Smooth muscle cell (in vitro differentiated cells): ENCODE results near the gene DUOX1. TPM values are rescaled to one million over a fixed set of nuclear protein-coding genes. Genes with fewer than 3 reads are reported as not detected.

ENCODE experiments used
- DNase-seq: peaks from one replicate; lab custom pipeline; 2025; ENCODE audit not compliant: unreplicated experiment; lab: John Stamatoyannopoulos, UW
- H2AFZ ChIP-seq: fragments of 200-600 bp; sonication (generic); 2 replicates; pipeline ENCODE4 v1.6.0; 2016; ENCODE audit warnings: antibody characterized with exemption, low read depth, mild to moderate bottlenecking
- H3F3A ChIP-seq: fragments of 200-600 bp; sonication (generic); 2 replicates; pipeline ENCODE4 v1.6.0; 2017; ENCODE audit warnings: antibody characterized with exemption, low read depth
- H3K27ac ChIP-seq: fragments of 200-600 bp; sonication (generic); 2 replicates; pipeline ENCODE4 v1.5.1; 2016; ENCODE audit warnings: low read depth, mild to moderate bottlenecking
- H3K27me3 ChIP-seq: fragments of 200-600 bp; sonication (generic); 2 replicates; pipeline ENCODE4 v1.6.1; 2016; ENCODE audit warnings: low read depth, mild to moderate bottlenecking
- H3K36me3 ChIP-seq: fragments of 200-600 bp; sonication (generic); 2 replicates; pipeline ENCODE4 v1.5.1; 2016; ENCODE audit warnings: low read depth
- H3K4me1 ChIP-seq: fragments of 200-600 bp; sonication (generic); 2 replicates; pipeline ENCODE4 v1.5.1; 2016; ENCODE audit warnings: low read depth
- H3K4me2 ChIP-seq: fragments of 200-600 bp; sonication (generic); 2 replicates; pipeline ENCODE4 v1.6.0; 2016; ENCODE audit warnings: mild to moderate bottlenecking
- H3K4me3 ChIP-seq: fragments of 200-600 bp; sonication (generic); 2 replicates; pipeline ENCODE4 v1.5.1; 2016; ENCODE audit warnings: mild to moderate bottlenecking
- H3K79me2 ChIP-seq: fragments of 200-600 bp; sonication (generic); 2 replicates; pipeline ENCODE4 v1.6.0; 2016; ENCODE audit warnings: low read depth, mild to moderate bottlenecking
- H3K9ac ChIP-seq: fragments of 200-600 bp; sonication (generic); 2 replicates; pipeline ENCODE4 v1.6.0; 2016; ENCODE audit warnings: low read depth
- H3K9me3 ChIP-seq: fragments of 200-600 bp; sonication (generic); replicated peaks from 2 replicates; pipeline ENCODE4 v1.5.1; 2016; ENCODE audit warnings: low read depth
- H4K20me1 ChIP-seq: fragments of 200-600 bp; sonication (generic); 2 replicates; pipeline ENCODE4 v1.6.0; 2016; ENCODE audit warnings: low read depth
- CTCF ChIP-seq: fragments of 200-600 bp; sonication (generic); IDR thresholded peaks from 2 replicates; pipeline ENCODE4 v1.5.1; 2017; ENCODE audit warnings: borderline replicate concordance, mild to moderate bottlenecking, antibody characterized with exemption; ENCODE audit not compliant: insufficient read depth, poor library complexity, severe bottlenecking
- WGBS: methylation state at CpG from one replicate; pipeline ENCODE4 v1.1.7; 2016; ENCODE audit warnings: low lambda C conversion rate; 5-methylcytosine and 5-hydroxymethylcytosine counted together
- polyA plus RNA-seq: library from polyadenylated mRNA; unstranded; fragments of >200 nt; fragmentation: Nextera tagmentation; extraction: Ambion mirVana; gene quantifications from 2 replicates; pipeline ENCODE4 v1.2.1, GENCODE V29; 2016
- total RNA-seq: library from RNA; depleted of rRNA; stranded (reverse); fragments of >200 nt; gene quantifications from 2 replicates; pipeline ENCODE4 v1.2.3, GENCODE V29; 2014

Gene DUOX1
- total and polyA plus RNA-seq, 2 experiments from 2014 or later = 4.4 to 5.8 TPM

GRCh38 chr15:45185903-45186770 is 56.3 kb downstream of the DUOX1 start:
- H3F3A ChIP-seq = no peaks in the 10 kb centered on the region
- H3K36me3 ChIP-seq = no peaks in the 10 kb centered on the region
- peaks cover 8% of the 10 kb centered on the region for H3K27me3 ChIP-seq
- H3K9ac ChIP-seq = peak overlapping the region; percentile 5
- peak overlapping the region; percentile 76 for H3K4me3 ChIP-seq
- no peak overlapping the region for H2AFZ ChIP-seq
- peaks cover 46% of the 10 kb centered on the region for H4K20me1 ChIP-seq
- H3K9me3 ChIP-seq = no peaks in the 10 kb centered on the region
- DNase-seq = no peak
- no peak for TF ChIP-seq CTCF
- H3K27ac ChIP-seq = peak overlapping the region; percentile 45
- H3K4me1 ChIP-seq = peaks cover 27% of the 10 kb centered on the region
- 33% methylated on average over 8 of the region's 8 CpGs for WGBS
- peaks cover 23% of the 10 kb centered on the region for H3K79me2 ChIP-seq
- peak overlapping the region; percentile 93 for H3K4me2 ChIP-seq

- Histone ChIP-seq H3K9ac (peak overlapping the region; percentile 5), H2AFZ (peak overlapping the region; percentile 36)
Measured at GRCh38 chr15:45186771-45187577, 57.2 kb downstream of the DUOX1 start.

GRCh38 chr15:45187578-45187893 is 57.7 kb downstream of the DUOX1 start:
- Histone ChIP-seq H2AFZ (peak overlapping the region; percentile 36), H3K4me1 (peaks cover 27% of the 10 kb centered on the region), H3K79me2 (peaks cover 9% of the 10 kb centered on the region), H3K4me3 (peak overlapping the region; percentile 76), H3K27me3 (peaks cover 8% of the 10 kb centered on the region), H3K9ac (no peak overlapping the region), H4K20me1 (peaks cover 32% of the 10 kb centered on the region), H3K36me3 (no peaks in the 10 kb centered on the region), H3K9me3 (no peaks in the 10 kb centered on the region), H3K27ac (no peak overlapping the region), H3F3A (no peaks in the 10 kb centered on the region), H3K4me2 (peak overlapping the region; percentile 93)
- no peak for TF ChIP-seq CTCF
- WGBS = 5% methylated on average over 7 of the region's 43 CpGs
- DNase-seq = no peak

More at GRCh38 chr15:45186771-45187577, 57.2 kb downstream of the DUOX1 start:
- Histone ChIP-seq H3F3A (no peaks in the 10 kb centered on the region), H3K9me3 (no peaks in the 10 kb centered on the region), H3K4me2 (peak overlapping the region; percentile 93), H3K27ac (peak overlapping the region; percentile 45), H3K4me3 (peak overlapping the region; percentile 76), H3K4me1 (peaks cover 27% of the 10 kb centered on the region), H3K36me3 (no peaks in the 10 kb centered on the region), H4K20me1 (peaks cover 38% of the 10 kb centered on the region), H3K27me3 (peaks cover 8% of the 10 kb centered on the region), H3K79me2 (peaks cover 15% of the 10 kb centered on the region)
- TF ChIP-seq CTCF = no peak
- WGBS = 7% methylated on average over 36 of the region's 42 CpGs
- no peak for DNase-seq
